ENCODE data around the gene MT3.

The MT3 gene

GRCh38 chr16:56558024-56558747 lies 31.1 kb upstream of the MT3 start:
- H4K20me1 ChIP-seq (ENCODE audit: control insufficient read depth, insufficient read depth, low read depth, low read length): no peaks in the 10 kb centered on the region; the same call in 1 of the 2 replicates
- H3K9me3 ChIP-seq (ENCODE audit: control insufficient read depth, insufficient read depth, low read length): no peaks in the 10 kb centered on the region
- H3K4me2 ChIP-seq (ENCODE audit: low read length): no peak overlapping the region
- H3K27me3 ChIP-seq (ENCODE audit: control insufficient read depth, low read length): peaks cover 15% of the 10 kb centered on the region; the same call in 1 of the 2 replicates
- H3K36me3 ChIP-seq (ENCODE audit: control insufficient read depth, low read length): no peaks in the 10 kb centered on the region
- H3K4me3 ChIP-seq (ENCODE audit: low read length): no peak overlapping the region
- H3K9me2 ChIP-seq (replicated peaks; ENCODE audit: control insufficient read depth, low read length): no peaks in the 10 kb centered on the region
- TF ChIP-seq CTCF (IDR thresholded peaks at IDR 0.05; ENCODE audit: low read depth, low read length, poor library complexity, severe bottlenecking): no peak
- no peak for TF ChIP-seq EZH2phosphoT487 (IDR thresholded peaks at IDR 0.05; ENCODE audit: borderline replicate concordance, low read length)
- no peaks in the 10 kb centered on the region for H3K4me1 ChIP-seq (ENCODE audit: control insufficient read depth, low read length)
- no peak overlapping the region for H3K27ac ChIP-seq (ENCODE audit: low read depth, low read length)
- no peaks in the 10 kb centered on the region for H3F3A ChIP-seq (ENCODE audit: control insufficient read depth, insufficient read depth)
- H3K79me2 ChIP-seq (ENCODE audit: control insufficient read depth, low read length): no peaks in the 10 kb centered on the region

- Histone ChIP-seq H3K4me3 (ENCODE audit: low read length) (no peak overlapping the region), H3K36me3 (ENCODE audit: control insufficient read depth, low read length) (no peaks in the 10 kb centered on the region), H3K27me3 (ENCODE audit: control insufficient read depth, low read length) (peaks cover 15% of the 10 kb centered on the region; the same call in 1 of the 2 replicates), H4K20me1 (ENCODE audit: control insufficient read depth, insufficient read depth, low read depth, low read length) (no peaks in the 10 kb centered on the region; the same call in 1 of the 2 replicates), H3K4me2 (ENCODE audit: low read length) (no peak overlapping the region), H3K27ac (ENCODE audit: low read depth, low read length) (no peak overlapping the region), H3K9me2 (replicated peaks; ENCODE audit: control insufficient read depth, low read length) (no peaks in the 10 kb centered on the region), H3K9me3 (ENCODE audit: control insufficient read depth, insufficient read depth, low read length) (no peaks in the 10 kb centered on the region), H3F3A (ENCODE audit: control insufficient read depth, insufficient read depth) (no peaks in the 10 kb centered on the region), H3K79me2 (ENCODE audit: control insufficient read depth, low read length) (no peaks in the 10 kb centered on the region), H3K4me1 (ENCODE audit: control insufficient read depth, low read length) (no peaks in the 10 kb centered on the region)
- no peak for TF ChIP-seq EZH2phosphoT487 (IDR thresholded peaks at IDR 0.05; ENCODE audit: borderline replicate concordance, low read length)
- no peak for TF ChIP-seq CTCF (IDR thresholded peaks at IDR 0.05; ENCODE audit: low read depth, low read length, poor library complexity, severe bottlenecking)
Observed at GRCh38 chr16:56559109-56559508, 30.2 kb upstream of the MT3 start.

- Histone ChIP-seq H3F3A (ENCODE audit: control insufficient read depth, insufficient read depth) (no peaks in the 10 kb centered on the region), H3K9me3 (ENCODE audit: control insufficient read depth, insufficient read depth, low read length) (no peaks in the 10 kb centered on the region)
Observed at GRCh38 chr16:56560447-56560846, 28.9 kb upstream of the MT3 start.

More at GRCh38 chr16:56560447-56560846, 28.9 kb upstream of the MT3 start:
- H3K4me3 ChIP-seq (ENCODE audit: low read length): no peak overlapping the region
- H3K4me1 ChIP-seq (ENCODE audit: control insufficient read depth, low read length): no peaks in the 10 kb centered on the region
- H3K9me2 ChIP-seq (replicated peaks; ENCODE audit: control insufficient read depth, low read length): no peaks in the 10 kb centered on the region
- H3K36me3 ChIP-seq (ENCODE audit: control insufficient read depth, low read length): no peaks in the 10 kb centered on the region
- no peak overlapping the region for H3K27ac ChIP-seq (ENCODE audit: low read depth, low read length)
- peaks cover 8% of the 10 kb centered on the region; the same call in 1 of the 2 replicates for H3K27me3 ChIP-seq (ENCODE audit: control insufficient read depth, low read length)
- TF ChIP-seq EZH2phosphoT487 (IDR thresholded peaks at IDR 0.05; ENCODE audit: borderline replicate concordance, low read length) (no peak), CTCF (IDR thresholded peaks at IDR 0.05; ENCODE audit: low read depth, low read length, poor library complexity, severe bottlenecking) (no peak)
- no peaks in the 10 kb centered on the region for H4K20me1 ChIP-seq (ENCODE audit: control insufficient read depth, insufficient read depth, low read depth, low read length)
- H3K4me2 ChIP-seq (ENCODE audit: low read length): no peak overlapping the region
- no peaks in the 10 kb centered on the region for H3K79me2 ChIP-seq (ENCODE audit: control insufficient read depth, low read length)

All from DOHH2 (cell line).